Keratinocyte (primary cell): ENCODE data around the gene C14orf39. TPM values are rescaled to one million over a fixed set of nuclear protein-coding genes. Genes with fewer than 3 reads are reported as not detected.

Experiments used
- DNase-seq: peaks from one replicate; pipeline ENCODE4 v3.0.0-alpha.2; 2011; ENCODE audit warnings: low read depth, missing footprints, low spot score
- FAIRE-seq: peaks from 2 replicates; lab custom pipeline; 2011; peaks lifted over from hg19 to GRCh38; lab: Jason Lieb, UNC
- H2AFZ ChIP-seq: 2 replicates; pipeline ENCODE4 v1.6.0; 2012; ENCODE audit warnings: low read length, control low read depth, inconsistent platforms; ENCODE audit not compliant: control insufficient read depth
- H3K27ac ChIP-seq: 2 replicates; pipeline ENCODE4 v1.5.1; 2011; ENCODE audit warnings: low read length; ENCODE audit not compliant: control insufficient read depth, insufficient read depth
- H3K27me3 ChIP-seq: 3 replicates; pipeline ENCODE4 v1.6.0; 2011; ENCODE audit warnings: low read length; ENCODE audit not compliant: control insufficient read depth, insufficient read depth; ENCODE audit errors: extremely low read depth
- H3K36me3 ChIP-seq, 2 experiments: 2 replicates in 1 of 2; 3 replicates in 1 of 2; pipeline ENCODE4 v1.5.1; 2011; ENCODE audit warnings: low read length in 2 of 2, mild to moderate bottlenecking in 1 of 2; ENCODE audit not compliant: control insufficient read depth in 2 of 2, insufficient read depth in 2 of 2; ENCODE audit errors: extremely low read depth in 1 of 2
- H3K4me1 ChIP-seq: 3 replicates; pipeline ENCODE4 v1.5.1; 2011; ENCODE audit warnings: low read length; ENCODE audit not compliant: control insufficient read depth, insufficient read depth; ENCODE audit errors: extremely low read depth
- H3K4me2 ChIP-seq: 3 replicates; pipeline ENCODE4 v1.6.0; 2011; ENCODE audit warnings: low read depth, low read length; ENCODE audit not compliant: control insufficient read depth, insufficient read depth; ENCODE audit errors: extremely low read depth
- H3K4me3 ChIP-seq, 3 experiments: fragments of 200-600 bp in 1 of 3; sonication (generic) in 1 of 3; 2 replicates in 2 of 3; 3 replicates in 1 of 3; pipeline ENCODE4 v1.5.1; 2011 to 2016; ENCODE audit warnings: low read length in 3 of 3, mild to moderate bottlenecking in 3 of 3, control low read depth in 2 of 3, inconsistent platforms in 1 of 3, low read depth in 1 of 3, mixed read lengths in 1 of 3, mixed run types in 1 of 3, moderate library complexity in 1 of 3; ENCODE audit not compliant: control insufficient read depth in 2 of 3, insufficient read depth in 2 of 3; ENCODE audit errors: extremely low read depth in 1 of 3
- H3K79me2 ChIP-seq: 2 replicates; pipeline ENCODE4 v1.6.0; 2012; ENCODE audit warnings: low read length; ENCODE audit not compliant: control insufficient read depth, insufficient read depth
- H3K9ac ChIP-seq: 3 replicates; pipeline ENCODE4 v1.6.0; 2011; ENCODE audit warnings: low read length; ENCODE audit not compliant: control insufficient read depth, insufficient read depth; ENCODE audit errors: extremely low read depth
- H3K9me1 ChIP-seq: 3 replicates; pipeline ENCODE4 v1.6.0; 2011; ENCODE audit warnings: low read length; ENCODE audit not compliant: control insufficient read depth, insufficient read depth; ENCODE audit errors: extremely low read depth
- H3K9me3 ChIP-seq: 2 replicates; pipeline ENCODE4 v1.5.1; 2012; ENCODE audit warnings: low read depth, low read length; ENCODE audit not compliant: control insufficient read depth
- H4K20me1 ChIP-seq: 3 replicates; pipeline ENCODE4 v1.6.0; 2011; ENCODE audit warnings: low read length; ENCODE audit not compliant: control insufficient read depth, insufficient read depth; ENCODE audit errors: extremely low read depth
- EZH2 ChIP-seq: IDR thresholded peaks from one replicate; pipeline ENCODE4 v1.6.1; 2012; ENCODE audit warnings: inconsistent platforms, mild to moderate bottlenecking, low read length, moderate library complexity
- dilution Hi-C: fragments of 300-500 bp; cut with MboI; formaldehyde crosslinking; loops from one replicate; pipeline ENCODE4 v1.7.0; 2020; ENCODE audit warnings: low sequenced_read_pairs; ENCODE audit not compliant: extremely low pct_ligation_motif_present
- polyA plus RNA-seq, 5 experiments: library from polyadenylated mRNA; depleted of rRNA in 3 of 5; stranded (reverse) in 3 of 5; stranded (forward) in 1 of 5; unstranded in 1 of 5; fragments of >200 nt; gene quantifications; 1 replicate in 1 of 5; 2 replicates in 3 of 5; 3 replicates in 1 of 5; pipeline versions ENCODE4 v1.2.1 to v1.2.3, GENCODE V29; 2011 to 2012; ENCODE audit warnings: missing spikeins in 2 of 5, low read depth in 1 of 5, low replicate concordance in 1 of 5
- TF ChIP-seq, protein P1 (sequence below), 3 experiments: IDR thresholded peaks in 1 of 3; conservative IDR thresholded peaks in 1 of 3; optimal IDR thresholded peaks in 1 of 3; 2 replicates in 2 of 3; 3 replicates in 1 of 3; pipeline versions ENCODE3 to v1.5.1; 2011; ENCODE audit warnings: low read length in 3 of 3, mild to moderate bottlenecking in 3 of 3, moderate library complexity in 2 of 3, control low read depth in 1 of 3, inconsistent platforms in 1 of 3; ENCODE audit not compliant: insufficient read depth in 2 of 3; ENCODE audit errors: extremely low read depth in 1 of 3

Gene C14orf39
- polyA plus RNA-seq, 1 donor (not counting 4 experiments of a cell fraction or from before 2014, with no cell fraction given): not detected

- Histone ChIP-seq H3K4me1 (no peaks in the 10 kb centered on the region), H4K20me1 (no peaks in the 10 kb centered on the region), H3K9ac (no peak overlapping the region), H3K4me2 (no peak overlapping the region), H3K79me2 (no peaks in the 10 kb centered on the region), H3K9me1 (no peaks in the 10 kb centered on the region), H3K27me3 (peaks cover 99% of the 10 kb centered on the region), H3K4me3 (no peak overlapping the region), H3K27ac (no peak overlapping the region), H3K36me3 (no peaks in the 10 kb centered on the region), H2AFZ (no peak overlapping the region), H3K9me3 (no peaks in the 10 kb centered on the region)
- DNase-seq (no peak), FAIRE-seq (no peak)
- dilution Hi-C loops: no loop called here
- TF ChIP-seq, protein P1, sequence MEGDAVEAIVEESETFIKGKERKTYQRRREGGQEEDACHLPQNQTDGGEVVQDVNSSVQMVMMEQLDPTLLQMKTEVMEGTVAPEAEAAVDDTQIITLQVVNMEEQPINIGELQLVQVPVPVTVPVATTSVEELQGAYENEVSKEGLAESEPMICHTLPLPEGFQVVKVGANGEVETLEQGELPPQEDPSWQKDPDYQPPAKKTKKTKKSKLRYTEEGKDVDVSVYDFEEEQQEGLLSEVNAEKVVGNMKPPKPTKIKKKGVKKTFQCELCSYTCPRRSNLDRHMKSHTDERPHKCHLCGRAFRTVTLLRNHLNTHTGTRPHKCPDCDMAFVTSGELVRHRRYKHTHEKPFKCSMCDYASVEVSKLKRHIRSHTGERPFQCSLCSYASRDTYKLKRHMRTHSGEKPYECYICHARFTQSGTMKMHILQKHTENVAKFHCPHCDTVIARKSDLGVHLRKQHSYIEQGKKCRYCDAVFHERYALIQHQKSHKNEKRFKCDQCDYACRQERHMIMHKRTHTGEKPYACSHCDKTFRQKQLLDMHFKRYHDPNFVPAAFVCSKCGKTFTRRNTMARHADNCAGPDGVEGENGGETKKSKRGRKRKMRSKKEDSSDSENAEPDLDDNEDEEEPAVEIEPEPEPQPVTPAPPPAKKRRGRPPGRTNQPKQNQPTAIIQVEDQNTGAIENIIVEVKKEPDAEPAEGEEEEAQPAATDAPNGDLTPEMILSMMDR (optimal IDR thresholded peaks at IDR 0.05 in 1 of 3, IDR thresholded peaks at IDR 0.05 in 1 of 3, conservative IDR thresholded peaks at IDR 0.05 in 1 of 3; ENCODE audit: extremely low read depth in 1 of 3, insufficient read depth in 2 of 3, low read length in 3 of 3): no peak
- no peak for TF ChIP-seq EZH2
Measured at GRCh38 chr14:60512126-60512525, 26.3 kb upstream of the C14orf39 start.

GRCh38 chr14:60510951-60511599 is 25.2 kb upstream of the C14orf39 start:
- H4K20me1 ChIP-seq: peaks cover 2% of the 10 kb centered on the region
- TF ChIP-seq, protein P1 (optimal IDR thresholded peaks at IDR 0.05 in 1 of 3, IDR thresholded peaks at IDR 0.05 in 1 of 3, conservative IDR thresholded peaks at IDR 0.05 in 1 of 3; ENCODE audit: extremely low read depth in 1 of 3, insufficient read depth in 2 of 3, low read length in 3 of 3): no peak
- TF ChIP-seq EZH2: peak; percentile 82
- peaks cover 100% of the 10 kb centered on the region for H3K27me3 ChIP-seq
- no peak for FAIRE-seq
- H3K9me1 ChIP-seq: no peaks in the 10 kb centered on the region
- no peak overlapping the region for H3K4me2 ChIP-seq
- no peak for DNase-seq
- H3K4me3 ChIP-seq: no peak overlapping the region
- dilution Hi-C loops: no loop called here
- H3K9me3 ChIP-seq: no peaks in the 10 kb centered on the region
- H3K27ac ChIP-seq: no peak overlapping the region
- no peak overlapping the region for H2AFZ ChIP-seq
- no peaks in the 10 kb centered on the region for H3K79me2 ChIP-seq
- H3K36me3 ChIP-seq: no peaks in the 10 kb centered on the region
- no peaks in the 10 kb centered on the region for H3K4me1 ChIP-seq
- H3K9ac ChIP-seq: no peak overlapping the region
